Right kidney (tissue), 9 donors: ENCODE measurements around the gene OR4C16.

ENCODE experiments used
- DNase-seq: peaks from one replicate; pipeline ENCODE4 v3.0.0-alpha.2; 2016
- long read RNA-seq, 8 donors: transcript quantifications; one replicate each; lab custom pipeline, GENCODE V29; 2026

The OR4C16 gene
- long read RNA-seq, donor 1 = 0 reads
- long read RNA-seq, donor 2 = 0 reads
- long read RNA-seq, donor 3 = 0 reads
- long read RNA-seq, donor 4 = 0 reads
- long read RNA-seq, donor 5 = 0 reads
- long read RNA-seq, donor 6 = 0 reads
- long read RNA-seq, donor 7 = 0 reads
- long read RNA-seq, donor 8 = 0 reads

GRCh38 chr11:55571828-55572227, at the start of gene OR4C16:
TSS of gene OR4C16 (plus strand) at chr11:55572128. CDS start at chr11:55572128, 0 bp downstream.
- no peak for DNase-seq

- no peak for DNase-seq
These were observed 17.8 kb upstream of the OR4C16 start, which contains the start of gene OR4C15 for GRCh38 chr11:55554169-55554568. TSS of gene OR4C15 (plus strand) at chr11:55554469. CDS start at chr11:55554469, 0 bp downstream.

- DNase-seq = no peak
These were observed 620 bp downstream of the OR4C16 start for GRCh38 chr11:55572548-55572947.

- no peak for DNase-seq
These were observed 35.6 kb downstream of the OR4C16 start, which contains the start of gene OR4C11 for GRCh38 chr11:55607545-55607944. TSS of gene OR4C11 (minus strand) at chr11:55607645. CDS start at chr11:55604373, 3,272 bp downstream.
